ENCODE measurements around the gene UFC1.

- peak; percentile 24 for TF ChIP-seq CTCF (IDR thresholded peaks at IDR 0.05; ENCODE audit: poor library complexity)
- TF ChIP-seq EZH2 (IDR thresholded peaks at IDR 0.05; ENCODE audit: borderline replicate concordance): no peak
Measured at GRCh38 chr1:161180639-161181038, 26.9 kb downstream of the UFC1 start.

Measured in hepatocyte (in vitro differentiated cells).